CD4-positive, alpha-beta T cell treated with Interleukin-6 at 100 ng/mL for 8 hours (primary cell): Measurements from ENCODE around the gene SERPINA12.

Experiments
- DNase-seq: peaks from one replicate; pipeline ENCODE4 v3.0.0-alpha.2; 2020; ENCODE audit warnings: mixed read lengths, low spot score

Gene SERPINA12

GRCh38 chr14:94509356-94509755, at the start of gene SERPINA12:
Gene SERPINA12, minus strand, starts transcription at chr14:94509469. Its CDS starts 11,072 bp downstream, at chr14:94498397.
- DNase-seq = no peak

- no peak for DNase-seq
These were observed 49.6 kb upstream of the SERPINA12 start for GRCh38 chr14:94558842-94559241.

- no peak for DNase-seq
These were observed 48.1 kb upstream of the SERPINA12 start for GRCh38 chr14:94557327-94557726.

GRCh38 chr14:94555991-94556390, 46.7 kb upstream of the SERPINA12 start:
- DNase-seq = no peak

GRCh38 chr14:94550041-94550440, 40.8 kb upstream of the SERPINA12 start:
- DNase-seq = no peak

- peak; percentile 8 for DNase-seq
These were observed 40.0 kb upstream of the SERPINA12 start for GRCh38 chr14:94548999-94549985.

- DNase-seq = no peak
These were observed 39.1 kb upstream of the SERPINA12 start for GRCh38 chr14:94548131-94548998.

- no peak for DNase-seq
These were observed 38.5 kb upstream of the SERPINA12 start for GRCh38 chr14:94547726-94548125.

GRCh38 chr14:94547151-94547680, 37.9 kb upstream of the SERPINA12 start:
- DNase-seq = no peak

GRCh38 chr14:94545131-94545841, 36.0 kb upstream of the SERPINA12 start:
- DNase-seq = no peak

- DNase-seq = no peak
These were observed 35.5 kb upstream of the SERPINA12 start for GRCh38 chr14:94544726-94545125.

GRCh38 chr14:94543449-94544124, 34.3 kb upstream of the SERPINA12 start:
- DNase-seq = no peak

GRCh38 chr14:94542811-94543440, 33.7 kb upstream of the SERPINA12 start:
- no peak for DNase-seq

GRCh38 chr14:94542111-94542810, 33.0 kb upstream of the SERPINA12 start:
- DNase-seq = no peak

GRCh38 chr14:94541234-94541975, 32.1 kb upstream of the SERPINA12 start:
- no peak for DNase-seq

- no peak for DNase-seq
These were observed 30.9 kb upstream of the SERPINA12 start for GRCh38 chr14:94540031-94540794.

- no peak for DNase-seq
These were observed 29.9 kb upstream of the SERPINA12 start for GRCh38 chr14:94539181-94539580.

- no peak for DNase-seq
These were observed 28.9 kb upstream of the SERPINA12 start for GRCh38 chr14:94538070-94538740.
